Fibroblast of the conjunctiva (primary cell): ENCODE data around the gene ZNG1E.
"Not testable (repeated sequence)": the region's sequence is repeated elsewhere in the genome, so short reads cannot be mapped to it uniquely, and the experiment has no call there.

Source experiments
- DNase-seq: peaks from one replicate; pipeline ENCODE4 v3.0.0-alpha.2; 2010; ENCODE audit warnings: low read depth

The ZNG1E gene

DNA sequence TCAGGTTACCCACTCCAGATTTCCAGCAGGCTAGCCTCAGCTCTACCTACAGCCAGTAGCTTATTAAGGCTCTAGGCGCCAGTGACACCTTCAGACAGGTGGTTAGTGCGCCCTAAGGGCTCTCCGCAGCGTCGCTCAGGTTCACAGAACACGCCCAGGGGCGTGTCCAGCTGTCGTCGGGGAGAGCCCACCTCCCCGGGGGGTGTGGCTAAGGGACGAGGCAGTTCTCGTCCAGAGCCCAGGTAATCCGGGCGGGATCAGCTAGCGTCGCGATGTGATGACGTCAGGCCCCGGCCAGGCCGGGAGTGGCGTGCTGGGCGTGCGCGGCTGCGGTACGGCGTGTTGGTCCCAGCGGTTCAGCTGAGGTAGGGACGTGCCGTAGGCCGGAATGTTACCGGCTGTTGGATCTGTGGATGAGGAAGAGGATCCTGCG lies at the start of gene ZNG1E:
ZNG1E (plus strand) TSS at position 340 of the 433 bp plus-strand sequence; CDS start at position 389, 49 bp downstream.
- DNase-seq, result not testable (repeated sequence)

DNA sequence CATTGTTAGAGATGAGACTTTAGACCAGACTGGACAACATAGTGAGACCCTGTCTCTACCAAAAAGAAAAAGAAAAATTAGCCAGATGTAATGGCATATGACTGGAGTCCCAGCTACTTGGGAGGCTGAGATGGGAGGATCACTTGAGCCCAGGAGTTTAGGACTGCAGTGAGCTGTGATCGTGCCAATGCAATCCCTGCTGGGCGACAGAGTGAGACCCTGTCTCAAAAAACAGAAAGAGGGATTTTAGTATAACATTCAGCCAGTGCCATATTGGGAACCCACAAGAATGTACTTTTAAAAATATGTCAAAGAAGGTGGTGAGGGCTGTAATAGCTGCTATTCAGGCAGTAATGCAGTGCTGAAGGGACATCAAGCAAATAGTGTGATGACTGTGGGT lies 2.1 kb upstream of the ZNG1E start:
- not testable (repeated sequence) for DNase-seq

DNA sequence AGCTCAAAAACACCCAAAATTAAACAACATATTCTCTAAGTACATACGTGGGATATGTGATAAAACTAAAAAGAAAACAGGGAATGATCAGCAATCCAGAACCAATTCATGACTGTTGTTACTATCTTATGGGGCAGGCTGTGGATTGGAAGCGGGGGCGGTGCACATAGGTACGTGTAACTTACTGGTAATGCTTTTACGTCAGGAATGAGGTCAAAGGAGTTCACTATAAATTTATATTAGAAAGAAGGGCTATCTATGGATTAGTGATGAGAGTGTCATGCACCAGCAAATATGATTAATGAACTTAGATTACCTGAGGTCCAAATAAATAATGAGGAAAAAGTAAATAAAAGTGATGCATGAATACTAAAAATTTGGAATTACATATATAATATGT lies 710 bp upstream of the ZNG1E start:
- DNase-seq, result not testable (repeated sequence)

GRCh38 chr9:65676389-65676788 lies 661 bp downstream of the ZNG1E start:
- DNase-seq, result not testable (repeated sequence)

DNA sequence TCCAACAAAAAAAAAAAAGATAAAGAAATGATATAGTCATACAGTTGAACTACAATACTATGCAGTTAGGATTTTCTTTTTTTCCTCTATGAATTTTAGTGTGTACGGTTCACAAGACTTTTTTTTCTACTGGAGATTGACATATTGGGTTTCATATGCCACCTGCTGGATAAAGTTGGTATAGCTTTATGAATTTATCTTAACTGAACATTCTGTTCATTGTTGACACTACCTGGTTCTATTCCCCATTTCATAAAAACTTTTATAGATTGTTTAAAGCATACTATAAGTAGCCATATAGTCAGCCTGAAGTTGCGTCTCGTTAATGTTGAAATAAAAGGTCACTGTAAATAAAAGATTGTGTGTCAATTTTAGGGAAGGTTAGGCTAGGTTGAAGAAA lies 2.8 kb downstream of the ZNG1E start:
- not testable (repeated sequence) for DNase-seq

DNA sequence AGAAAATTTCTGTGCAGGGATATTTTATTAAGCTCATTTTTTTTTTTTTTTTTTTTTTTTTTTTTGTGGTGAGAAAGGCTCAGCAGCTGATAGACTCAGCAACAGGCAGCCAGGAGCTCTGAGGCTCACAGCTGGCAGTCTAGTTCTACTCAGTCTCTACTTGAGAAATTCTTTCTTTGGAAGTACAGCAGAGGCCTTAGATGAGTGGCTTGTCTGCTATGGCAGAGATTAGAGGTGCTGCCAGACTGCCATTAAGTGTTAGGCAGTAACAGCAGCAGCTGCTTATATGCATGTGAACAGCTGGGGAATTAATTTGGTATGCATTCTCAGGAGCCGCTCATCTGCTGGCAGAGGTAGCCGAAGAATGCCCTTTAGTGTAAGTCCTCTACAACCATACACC lies 27.8 kb downstream of the ZNG1E start:
- not testable (repeated sequence) for DNase-seq

DNA sequence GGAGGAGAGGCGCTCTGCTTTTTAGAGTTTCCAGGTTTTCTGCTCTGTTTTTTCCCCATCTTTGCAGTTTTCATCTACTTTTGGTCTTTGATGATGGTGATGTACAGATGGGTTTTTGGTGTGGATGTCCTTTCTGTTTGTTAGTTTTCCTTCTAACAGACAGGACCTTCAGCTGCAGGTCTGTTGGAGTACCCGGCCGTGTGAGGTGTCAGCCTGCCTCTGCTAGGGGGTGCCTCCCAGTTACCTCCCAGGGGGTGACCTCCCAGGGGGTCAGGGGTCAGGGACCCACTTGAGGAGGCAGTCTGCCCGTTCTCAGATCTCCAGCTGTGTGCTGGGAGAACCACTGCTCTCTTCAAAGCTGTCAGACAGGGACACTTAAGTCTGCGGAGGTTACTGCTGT lies 38.7 kb downstream of the ZNG1E start:
- not testable (repeated sequence) for DNase-seq

DNA sequence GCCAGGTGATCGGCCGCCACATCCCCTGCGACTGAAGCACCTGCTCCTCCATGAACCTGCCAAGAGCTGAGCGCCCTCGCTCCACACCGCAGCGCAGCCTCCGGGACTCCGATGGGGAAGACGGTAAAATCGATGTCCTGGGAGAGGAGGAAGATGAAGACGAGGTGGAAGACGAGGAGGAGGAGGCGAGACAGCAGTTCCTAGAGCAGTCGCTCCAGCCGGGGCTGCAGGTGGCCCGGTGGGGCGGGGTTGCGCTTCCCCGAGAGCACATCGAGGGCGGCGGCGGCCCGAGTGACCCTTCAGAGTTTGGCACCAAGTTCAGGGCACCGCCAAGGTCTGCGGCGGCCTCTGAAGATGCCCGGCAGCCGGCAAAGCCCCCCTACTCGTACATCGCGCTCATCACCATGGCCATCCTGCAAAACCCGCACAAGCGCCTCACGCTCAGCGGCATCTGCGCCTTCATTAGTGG lies 61.4 kb downstream of the ZNG1E start, which contains the start of gene FOXD4L4:
FOXD4L4 (plus strand) TSS at position 51 of the 469 bp plus-strand sequence; CDS start at position 51, 0 bp downstream.
- not testable (repeated sequence) for DNase-seq

GRCh38 chr9:65738133-65738532 lies 62.4 kb downstream of the ZNG1E start:
- not testable (repeated sequence) for DNase-seq
